Astrocyte (in vitro differentiated cells and primary cell): ENCODE data around the gene CERS3.

Source experiments
- CTCF ChIP-seq: IDR thresholded peaks from 2 replicates; pipeline ENCODE4 v1.5.1; 2011; ENCODE audit warnings: low read depth, mild to moderate bottlenecking, inconsistent platforms, low read length, moderate library complexity; ENCODE audit not compliant: insufficient read depth
- EZH2 ChIP-seq: IDR thresholded peaks from 2 replicates; pipeline ENCODE4 v1.6.1; 2012; ENCODE audit warnings: mild to moderate bottlenecking, low read length, inconsistent platforms; ENCODE audit not compliant: insufficient read depth

GRCh38 chr15:100570735-100571313 is 42.1 kb upstream of the CERS3 start:
- TF ChIP-seq CTCF (no peak), EZH2 (no peak)
